GM23338 (cell line): ENCODE data around the gene GABARAPL1. TPM values are rescaled to one million over a fixed set of nuclear protein-coding genes. Genes with fewer than 3 reads are reported as not detected.

Source experiments
- ATAC-seq: fragments of 200-7000 bp; cut with Tn5 transposase; 3 replicates; pipeline ENCODE4 v1.9.1; 2020
- DNase-seq: peaks from one replicate; pipeline ENCODE4 v3.0.0-alpha.2; 2015; ENCODE audit warnings: low spot score
- H2AFZ ChIP-seq: fragments of 200-600 bp; sonication (generic); 2 replicates; pipeline ENCODE4 v1.8.0; 2016; ENCODE audit warnings: antibody characterized with exemption, mild to moderate bottlenecking, moderate library complexity
- H3F3A ChIP-seq: fragments of 200-600 bp; sonication (generic); replicated peaks from 2 replicates; pipeline ENCODE4 v1.8.0; 2017; ENCODE audit warnings: antibody characterized with exemption, mixed run types, low read depth
- H3K27ac ChIP-seq: fragments of 200-600 bp; sonication (generic); 2 replicates; pipeline ENCODE4 v1.6.1; 2016; ENCODE audit warnings: low read depth
- H3K27me3 ChIP-seq: fragments of 200-600 bp; sonication (generic); 2 replicates; pipeline ENCODE4 v1.8.0; 2016; ENCODE audit warnings: mild to moderate bottlenecking, mixed run types, moderate library complexity; ENCODE audit not compliant: insufficient read depth
- H3K36me3 ChIP-seq: fragments of 200-600 bp; sonication (generic); 2 replicates; pipeline ENCODE4 v1.8.0; 2016; ENCODE audit warnings: mild to moderate bottlenecking; ENCODE audit not compliant: insufficient read depth
- H3K4me1 ChIP-seq: fragments of 200-600 bp; sonication (generic); 2 replicates; pipeline ENCODE4 v1.8.0; 2016; ENCODE audit warnings: mild to moderate bottlenecking, moderate library complexity; ENCODE audit not compliant: insufficient read depth
- H3K4me2 ChIP-seq: fragments of 200-600 bp; sonication (generic); 2 replicates; pipeline ENCODE4 v1.7.1; 2017; ENCODE audit warnings: mixed run types
- H3K4me3 ChIP-seq: fragments of 200-600 bp; sonication (generic); 2 replicates; pipeline ENCODE4 v1.6.1; 2016; ENCODE audit warnings: mixed run types
- H3K79me2 ChIP-seq: fragments of 200-600 bp; sonication (generic); replicated peaks from 2 replicates; pipeline ENCODE4 v1.8.0; 2017; ENCODE audit warnings: mild to moderate bottlenecking; ENCODE audit not compliant: insufficient read depth
- H3K9me2 ChIP-seq: fragments of 200-600 bp; sonication (generic); 2 replicates; pipeline ENCODE4 v1.8.0; 2017; ENCODE audit not compliant: insufficient read depth
- H4K20me1 ChIP-seq: fragments of 200-600 bp; sonication (generic); replicated peaks from 2 replicates; pipeline ENCODE4 v1.8.0; 2017; ENCODE audit warnings: mild to moderate bottlenecking; ENCODE audit not compliant: insufficient read depth
- H3K27ac Mint-ChIP-seq: 2 replicates; pipeline ENCODE4 v1.8.0; 2020; ENCODE audit warnings: inconsistent platforms, mild to moderate bottlenecking, moderate library complexity, mixed read lengths
- H3K27me3 Mint-ChIP-seq: 3 replicates; pipeline ENCODE4 v1.8.0; 2022; ENCODE audit warnings: low read depth, mild to moderate bottlenecking, moderate library complexity, mixed read lengths, inconsistent platforms; ENCODE audit not compliant: insufficient read depth, poor library complexity
- H3K36me3 Mint-ChIP-seq: 3 replicates; pipeline ENCODE4 v1.8.0; 2021; ENCODE audit warnings: low read depth, mild to moderate bottlenecking, inconsistent platforms, moderate library complexity, mixed read lengths
- H3K4me1 Mint-ChIP-seq: 3 replicates; pipeline ENCODE4 v1.8.0; 2020; ENCODE audit warnings: mild to moderate bottlenecking, inconsistent platforms, mixed read lengths
- H3K4me3 Mint-ChIP-seq: 3 replicates; pipeline ENCODE4 v1.8.0; 2021; ENCODE audit warnings: moderate library complexity, mild to moderate bottlenecking, inconsistent platforms, mixed read lengths
- H3K9me3 Mint-ChIP-seq: 3 replicates; pipeline ENCODE4 v1.8.0; 2020; ENCODE audit warnings: moderate library complexity, mild to moderate bottlenecking, inconsistent platforms, mixed read lengths
- CREB1 ChIP-seq: fragments of 250-450 bp; sonication (Bioruptor Pico); IDR thresholded peaks from 2 replicates; pipeline ENCODE4 v1.5.0; 2020; ENCODE audit warnings: low read depth, mild to moderate bottlenecking, moderate library complexity
- CTCF ChIP-seq, 2 experiments: fragments of 200-600 bp in 1 of 2; sonication (generic) in 1 of 2; conservative IDR thresholded peaks; 2 replicates each; pipeline versions ENCODE4 v1.5.1 to v1.6.1; 2016 to 2017; ENCODE audit warnings: antibody characterized with exemption in 2 of 2, low read depth in 2 of 2, mild to moderate bottlenecking in 2 of 2, moderate library complexity in 1 of 2
- ETS1 ChIP-seq: IDR thresholded peaks from 2 replicates; pipeline ENCODE4 v1.6.1; 2016; ENCODE audit warnings: antibody characterized with exemption
- EZH2 ChIP-seq: fragments of 200-600 bp; sonication (generic); IDR thresholded peaks from one replicate; pipeline ENCODE4 v1.8.0; 2017; ENCODE audit warnings: antibody characterized with exemption, mild to moderate bottlenecking, low read depth; ENCODE audit not compliant: unreplicated experiment
- EZH2phosphoT487 ChIP-seq: fragments of 200-600 bp; sonication (generic); IDR thresholded peaks from one replicate; pipeline ENCODE4 v1.8.1; 2018; ENCODE audit warnings: antibody characterized with exemption; ENCODE audit not compliant: unreplicated experiment
- JUNB ChIP-seq: IDR thresholded peaks from one replicate; pipeline ENCODE4 v1.6.1; 2016; ENCODE audit warnings: antibody characterized with exemption; ENCODE audit not compliant: unreplicated experiment
- NANOG ChIP-seq: IDR thresholded peaks from 2 replicates; pipeline ENCODE4 v1.6.1; 2016; ENCODE audit warnings: antibody characterized with exemption, borderline replicate concordance
- POLR2AphosphoS5 ChIP-seq: IDR thresholded peaks from 2 replicates; pipeline ENCODE4 v1.6.1; 2016; ENCODE audit warnings: antibody characterized with exemption, low read depth
- REST ChIP-seq: IDR thresholded peaks from one replicate; pipeline ENCODE4 v1.6.1; 2018; ENCODE audit warnings: antibody characterized with exemption; ENCODE audit not compliant: unreplicated experiment
- STAT1 ChIP-seq: IDR thresholded peaks from one replicate; pipeline ENCODE4 v1.6.1; 2016; ENCODE audit warnings: antibody characterized with exemption; ENCODE audit not compliant: unreplicated experiment
- ZNF114 ChIP-seq: fragments of 250-450 bp; sonication (Bioruptor Pico); IDR thresholded peaks from 2 replicates; pipeline ENCODE4 v1.5.0; 2020; ENCODE audit warnings: mild to moderate bottlenecking, moderate library complexity
- ZNF331 ChIP-seq: fragments of 250-450 bp; sonication (Bioruptor Pico); IDR thresholded peaks from 2 replicates; pipeline ENCODE4 v1.5.0; 2020; ENCODE audit warnings: low read depth, mild to moderate bottlenecking, moderate library complexity
- polyA plus RNA-seq: library from polyadenylated mRNA; unstranded; fragments of >200 nt; fragmentation: Nextera tagmentation; extraction: Ambion mirVana; gene quantifications from 2 replicates; pipeline ENCODE4 v1.2.1, GENCODE V29; 2016
- total RNA-seq: library from RNA; depleted of rRNA; stranded (reverse); fragments of >200 nt; shearing (Covaris generic); gene quantifications from 2 replicates; pipeline ENCODE4 v1.2.3, GENCODE V29; 2014
- TF ChIP-seq, protein P1 (sequence below): fragments of 250-450 bp; sonication (Bioruptor Pico); IDR thresholded peaks from 2 replicates; pipeline ENCODE4 v1.5.0; 2020; ENCODE audit warnings: mild to moderate bottlenecking, moderate library complexity

The GABARAPL1 gene
- total and polyA plus RNA-seq, 2 experiments from 2014 or later = 35.7 to 77.8 TPM

DNA sequence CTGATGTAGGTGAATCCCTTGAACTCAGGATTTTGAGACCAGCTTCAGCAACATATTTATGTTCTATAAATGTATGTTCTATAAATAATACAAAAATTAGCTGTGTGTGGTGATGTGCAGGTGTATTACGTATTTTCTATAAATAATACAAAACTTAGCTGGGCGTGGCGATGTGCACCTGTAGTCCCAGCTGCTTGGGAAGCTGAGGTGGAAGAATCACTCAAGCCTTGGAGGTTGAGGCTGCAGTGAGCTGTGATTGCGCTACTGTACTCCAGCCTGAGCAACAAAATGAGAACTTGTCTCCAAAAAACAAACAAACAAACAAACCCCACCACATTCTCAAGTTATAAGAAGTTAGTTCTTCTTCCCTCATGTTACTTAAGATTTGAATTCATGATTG is 39.5 kb downstream of the GABARAPL1 start:
- Histone ChIP-seq H3K36me3 (no peaks in the 10 kb centered on the region), H3K4me3 (no peak overlapping the region), H3F3A (no peaks in the 10 kb centered on the region), H3K27ac (no peak overlapping the region), H3K4me2 (no peak overlapping the region), H3K4me1 (no peaks in the 10 kb centered on the region), H3K9me2 (peaks cover 3% of the 10 kb centered on the region; the same call in 1 of the 2 replicates), H3K79me2 (no peaks in the 10 kb centered on the region), H4K20me1 (no peaks in the 10 kb centered on the region), H2AFZ (no peak overlapping the region), H3K27me3 (no peaks in the 10 kb centered on the region)
- H3K4me1 Mint-ChIP-seq = peaks cover 2% of the 10 kb centered on the region; the same call in 2 of the 3 replicates
- DNase-seq (no peak), ATAC-seq (no peak)
- TF ChIP-seq ETS1 (no peak), STAT1 (no peak), EZH2phosphoT487 (no peak), JUNB (no peak), ZNF114 (CRISPR knock-in tag) (no peak), ZNF331 (CRISPR knock-in tag) (no peak), REST (no peak), EZH2 (no peak), CREB1 (CRISPR knock-in tag) (no peak), POLR2AphosphoS5 (no peak), NANOG (no peak), CTCF (conservative IDR thresholded peaks at IDR 0.05; ENCODE audit: low read depth in 2 of 2) (no peak)
- TF ChIP-seq, protein P1, sequence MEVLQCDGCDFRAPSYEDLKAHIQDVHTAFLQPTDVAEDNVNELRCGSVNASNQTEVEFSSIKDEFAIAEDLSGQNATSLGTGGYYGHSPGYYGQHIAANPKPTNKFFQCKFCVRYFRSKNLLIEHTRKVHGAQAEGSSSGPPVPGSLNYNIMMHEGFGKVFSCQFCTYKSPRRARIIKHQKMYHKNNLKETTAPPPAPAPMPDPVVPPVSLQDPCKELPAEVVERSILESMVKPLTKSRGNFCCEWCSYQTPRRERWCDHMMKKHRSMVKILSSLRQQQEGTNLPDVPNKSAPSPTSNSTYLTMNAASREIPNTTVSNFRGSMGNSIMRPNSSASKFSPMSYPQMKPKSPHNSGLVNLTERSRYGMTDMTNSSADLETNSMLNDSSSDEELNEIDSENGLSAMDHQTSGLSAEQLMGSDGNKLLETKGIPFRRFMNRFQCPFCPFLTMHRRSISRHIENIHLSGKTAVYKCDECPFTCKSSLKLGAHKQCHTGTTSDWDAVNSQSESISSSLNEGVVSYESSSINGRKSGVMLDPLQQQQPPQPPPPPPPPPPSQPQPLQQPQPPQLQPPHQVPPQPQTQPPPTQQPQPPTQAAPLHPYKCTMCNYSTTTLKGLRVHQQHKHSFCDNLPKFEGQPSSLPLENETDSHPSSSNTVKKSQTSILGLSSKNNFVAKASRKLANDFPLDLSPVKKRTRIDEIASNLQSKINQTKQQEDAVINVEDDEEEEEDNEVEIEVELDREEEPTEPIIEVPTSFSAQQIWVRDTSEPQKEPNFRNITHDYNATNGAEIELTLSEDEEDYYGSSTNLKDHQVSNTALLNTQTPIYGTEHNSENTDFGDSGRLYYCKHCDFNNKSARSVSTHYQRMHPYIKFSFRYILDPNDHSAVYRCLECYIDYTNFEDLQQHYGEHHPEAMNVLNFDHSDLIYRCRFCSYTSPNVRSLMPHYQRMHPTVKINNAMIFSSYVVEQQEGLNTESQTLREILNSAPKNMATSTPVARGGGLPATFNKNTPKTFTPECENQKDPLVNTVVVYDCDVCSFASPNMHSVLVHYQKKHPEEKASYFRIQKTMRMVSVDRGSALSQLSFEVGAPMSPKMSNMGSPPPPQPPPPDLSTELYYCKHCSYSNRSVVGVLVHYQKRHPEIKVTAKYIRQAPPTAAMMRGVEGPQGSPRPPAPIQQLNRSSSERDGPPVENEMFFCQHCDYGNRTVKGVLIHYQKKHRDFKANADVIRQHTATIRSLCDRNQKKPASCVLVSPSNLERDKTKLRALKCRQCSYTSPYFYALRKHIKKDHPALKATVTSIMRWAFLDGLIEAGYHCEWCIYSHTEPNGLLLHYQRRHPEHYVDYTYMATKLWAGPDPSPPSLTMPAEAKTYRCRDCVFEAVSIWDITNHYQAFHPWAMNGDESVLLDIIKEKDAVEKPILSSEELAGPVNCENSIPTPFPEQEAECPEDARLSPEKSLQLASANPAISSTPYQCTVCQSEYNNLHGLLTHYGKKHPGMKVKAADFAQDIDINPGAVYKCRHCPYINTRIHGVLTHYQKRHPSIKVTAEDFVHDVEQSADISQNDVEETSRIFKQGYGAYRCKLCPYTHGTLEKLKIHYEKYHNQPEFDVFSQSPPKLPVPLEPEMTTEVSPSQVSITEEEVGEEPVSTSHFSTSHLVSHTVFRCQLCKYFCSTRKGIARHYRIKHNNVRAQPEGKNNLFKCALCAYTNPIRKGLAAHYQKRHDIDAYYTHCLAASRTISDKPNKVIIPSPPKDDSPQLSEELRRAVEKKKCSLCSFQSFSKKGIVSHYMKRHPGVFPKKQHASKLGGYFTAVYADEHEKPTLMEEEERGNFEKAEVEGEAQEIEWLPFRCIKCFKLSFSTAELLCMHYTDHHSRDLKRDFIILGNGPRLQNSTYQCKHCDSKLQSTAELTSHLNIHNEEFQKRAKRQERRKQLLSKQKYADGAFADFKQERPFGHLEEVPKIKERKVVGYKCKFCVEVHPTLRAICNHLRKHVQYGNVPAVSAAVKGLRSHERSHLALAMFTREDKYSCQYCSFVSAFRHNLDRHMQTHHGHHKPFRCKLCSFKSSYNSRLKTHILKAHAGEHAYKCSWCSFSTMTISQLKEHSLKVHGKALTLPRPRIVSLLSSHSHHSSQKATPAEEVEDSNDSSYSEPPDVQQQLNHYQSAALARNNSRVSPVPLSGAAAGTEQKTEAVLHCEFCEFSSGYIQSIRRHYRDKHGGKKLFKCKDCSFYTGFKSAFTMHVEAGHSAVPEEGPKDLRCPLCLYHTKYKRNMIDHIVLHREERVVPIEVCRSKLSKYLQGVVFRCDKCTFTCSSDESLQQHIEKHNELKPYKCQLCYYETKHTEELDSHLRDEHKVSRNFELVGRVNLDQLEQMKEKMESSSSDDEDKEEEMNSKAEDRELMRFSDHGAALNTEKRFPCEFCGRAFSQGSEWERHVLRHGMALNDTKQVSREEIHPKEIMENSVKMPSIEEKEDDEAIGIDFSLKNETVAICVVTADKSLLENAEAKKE (CRISPR knock-in tag) = no peak
- H3K36me3 Mint-ChIP-seq = no peaks in the 10 kb centered on the region
- H3K27ac Mint-ChIP-seq = no peak overlapping the region
- H3K27me3 Mint-ChIP-seq = peaks cover 1% of the 10 kb centered on the region
- peaks cover 11% of the 10 kb centered on the region; the same call in 2 of the 3 replicates for H3K9me3 Mint-ChIP-seq
- no peak overlapping the region for H3K4me3 Mint-ChIP-seq
